Uterus (tissue), 2 donors: ENCODE results near the gene ADCY5.

ENCODE experiments used
- POLR2A ChIP-seq, 2 donors: fragments of 450-650 bp; IDR thresholded peaks; one replicate each; pipeline ENCODE4 v1.6.1; 2016; ENCODE audit warnings: antibody characterized with exemption in 2 of 2, mild to moderate bottlenecking in 1 of 2, moderate library complexity in 1 of 2
- TF ChIP-seq, protein P1 (sequence below), 4 experiments: fragments of 200-600 bp in 2 of 4; fragments of 450-650 bp in 2 of 4; sonication (generic) in 2 of 4; IDR thresholded peaks; one replicate each; pipeline ENCODE4 v1.5.1; 2016 to 2019; ENCODE audit warnings: antibody characterized with exemption in 4 of 4, mild to moderate bottlenecking in 2 of 4, moderate library complexity in 1 of 4

DNA sequence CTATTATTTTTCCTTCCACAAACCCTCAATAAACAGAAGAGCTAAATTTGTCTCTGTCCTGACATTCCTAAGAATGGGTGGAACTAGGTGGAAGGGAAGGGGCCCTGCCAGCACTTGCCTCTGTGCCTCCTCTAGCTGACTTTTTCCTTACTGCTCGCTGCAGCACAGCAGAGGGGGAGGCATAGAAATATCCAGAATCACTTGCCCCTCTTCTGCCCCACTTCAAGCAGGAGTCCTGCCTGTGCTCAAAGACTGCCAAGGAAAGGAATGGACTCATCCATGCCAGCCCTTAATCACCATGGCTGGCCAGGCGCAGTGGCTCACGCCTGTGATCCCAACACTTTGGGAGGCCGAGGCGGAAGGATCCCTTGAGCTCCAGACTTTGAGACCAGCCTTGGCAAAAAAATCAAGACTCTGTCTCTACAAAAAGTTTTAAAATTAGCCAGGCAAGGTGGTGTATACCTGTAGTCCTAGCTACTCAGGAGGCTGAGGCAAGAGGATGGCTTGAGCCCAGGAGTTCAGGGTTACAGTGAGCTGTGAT lies 51.8 kb downstream of the ADCY5 start:
- TF ChIP-seq, protein P1, sequence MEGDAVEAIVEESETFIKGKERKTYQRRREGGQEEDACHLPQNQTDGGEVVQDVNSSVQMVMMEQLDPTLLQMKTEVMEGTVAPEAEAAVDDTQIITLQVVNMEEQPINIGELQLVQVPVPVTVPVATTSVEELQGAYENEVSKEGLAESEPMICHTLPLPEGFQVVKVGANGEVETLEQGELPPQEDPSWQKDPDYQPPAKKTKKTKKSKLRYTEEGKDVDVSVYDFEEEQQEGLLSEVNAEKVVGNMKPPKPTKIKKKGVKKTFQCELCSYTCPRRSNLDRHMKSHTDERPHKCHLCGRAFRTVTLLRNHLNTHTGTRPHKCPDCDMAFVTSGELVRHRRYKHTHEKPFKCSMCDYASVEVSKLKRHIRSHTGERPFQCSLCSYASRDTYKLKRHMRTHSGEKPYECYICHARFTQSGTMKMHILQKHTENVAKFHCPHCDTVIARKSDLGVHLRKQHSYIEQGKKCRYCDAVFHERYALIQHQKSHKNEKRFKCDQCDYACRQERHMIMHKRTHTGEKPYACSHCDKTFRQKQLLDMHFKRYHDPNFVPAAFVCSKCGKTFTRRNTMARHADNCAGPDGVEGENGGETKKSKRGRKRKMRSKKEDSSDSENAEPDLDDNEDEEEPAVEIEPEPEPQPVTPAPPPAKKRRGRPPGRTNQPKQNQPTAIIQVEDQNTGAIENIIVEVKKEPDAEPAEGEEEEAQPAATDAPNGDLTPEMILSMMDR (IDR thresholded peaks at IDR 0.05) = no peak
- TF ChIP-seq POLR2A (IDR thresholded peaks at IDR 0.05) = no peak
